Activated CD4-positive, alpha-beta T cell treated with anti-CD3 and anti-CD28 coated beads for 48 hours (primary cell): ENCODE data around the gene VIPR1.

Experiments used
- DNase-seq: peaks from one replicate; pipeline ENCODE4 v3.0.0-alpha.2; 2020

The VIPR1 gene

DNA sequence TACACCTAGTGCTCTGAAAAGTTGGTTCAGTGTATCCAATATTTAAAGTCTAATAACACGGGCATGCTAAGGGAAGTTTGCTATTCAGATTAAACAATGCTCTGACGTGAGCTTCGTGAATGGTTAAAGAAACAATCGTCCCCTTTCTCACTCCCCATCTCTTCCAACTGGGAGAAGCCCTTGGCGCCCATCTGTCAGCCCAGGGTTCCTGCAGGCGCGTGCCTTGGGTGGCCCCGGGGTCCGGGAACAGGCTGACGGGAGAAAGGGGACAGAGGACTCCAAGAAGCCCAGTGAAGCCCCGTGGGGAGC, 78.9 kb downstream of the VIPR1 start:
- no peak for DNase-seq

DNA sequence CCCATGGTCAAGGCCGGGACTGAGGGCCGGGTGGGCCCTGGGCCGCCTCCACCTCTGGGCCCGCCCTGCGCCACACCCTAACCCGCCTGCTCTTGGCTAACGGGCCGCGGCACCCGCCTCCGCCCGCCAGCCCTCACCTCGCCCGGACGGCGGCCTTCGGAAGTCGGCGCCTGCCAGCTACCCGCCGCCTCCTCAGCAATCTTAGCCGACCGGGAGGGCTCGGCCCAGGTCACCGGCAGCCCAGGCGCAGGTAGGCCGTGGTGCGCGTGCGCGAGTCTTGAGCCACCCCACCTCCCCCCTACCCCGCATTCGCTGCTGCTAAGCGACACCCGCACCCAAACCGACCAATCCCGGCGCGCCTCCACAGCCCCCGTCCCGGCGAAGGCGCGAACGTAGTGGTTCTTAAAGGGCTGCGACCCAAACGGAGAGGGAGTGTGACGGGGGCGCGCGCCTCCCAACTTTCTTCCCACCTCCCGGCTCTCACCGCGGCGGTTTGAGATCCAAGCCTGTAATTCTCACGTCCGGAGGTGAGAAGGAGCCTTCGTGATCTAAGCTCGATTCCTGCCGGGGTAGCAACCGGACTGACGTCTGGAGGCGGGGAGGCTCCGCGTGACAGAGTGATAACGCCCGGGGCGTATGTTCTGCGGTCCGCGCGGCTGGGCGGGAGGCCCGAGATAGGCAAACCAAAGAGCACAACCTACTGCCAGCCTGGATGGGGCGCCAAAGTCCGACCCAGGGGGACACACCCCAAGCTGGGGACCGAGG, 79.4 kb downstream of the VIPR1 start, which contains the start of gene SEC22C:
Gene SEC22C, minus strand, starts transcription at position 259 of the 765 bp plus-strand sequence. CDS start 12,921 bp downstream, outside the sequence.
- peak; percentile 97 for DNase-seq

DNA sequence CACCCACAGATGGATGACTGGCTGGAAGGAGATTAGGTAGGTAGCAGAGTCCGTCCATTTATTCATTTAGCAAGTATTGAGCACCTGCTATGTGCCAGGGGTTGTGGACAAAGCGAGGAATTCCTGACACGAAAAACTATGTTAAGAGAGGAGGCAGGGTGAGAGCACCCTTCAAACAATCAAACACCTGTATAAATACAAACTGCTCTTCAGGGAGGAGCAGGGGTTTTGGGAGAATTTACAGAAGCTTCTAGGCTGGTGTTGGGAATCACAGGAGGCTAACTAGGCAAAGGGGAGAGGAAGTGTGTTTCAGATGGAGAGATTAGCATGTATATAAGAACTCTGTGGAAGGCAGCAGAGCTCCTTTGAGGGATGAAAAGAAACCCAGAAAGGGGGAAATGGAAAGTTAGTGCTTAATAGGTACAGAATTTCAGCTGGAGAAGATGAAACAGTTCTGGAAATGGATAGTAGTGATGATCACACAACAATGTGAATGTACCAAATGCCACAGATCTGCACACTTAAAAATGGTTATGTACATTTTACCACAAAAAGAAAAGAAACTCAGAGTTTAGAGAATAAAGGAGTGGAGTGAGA, 80.1 kb downstream of the VIPR1 start:
- DNase-seq, result no peak
